KMS-11 (cell line): ENCODE data around the gene RBM18.

ENCODE experiments used
- H2AFZ ChIP-seq: fragments of 200-600 bp; sonication (generic); 2 replicates; pipeline ENCODE4 v1.6.1; 2016; ENCODE audit warnings: antibody characterized with exemption, mixed run types, low read depth
- H3K27ac ChIP-seq: fragments of 200-600 bp; sonication (generic); 2 replicates; pipeline ENCODE4 v1.6.1; 2016; ENCODE audit warnings: mild to moderate bottlenecking, mixed run types
- H3K27me3 ChIP-seq: fragments of 200-600 bp; sonication (generic); 2 replicates; pipeline ENCODE4 v1.6.1; 2017; ENCODE audit warnings: mild to moderate bottlenecking, low read depth, mixed run types, moderate library complexity; ENCODE audit not compliant: insufficient read depth
- H3K36me3 ChIP-seq: fragments of 200-600 bp; sonication (generic); 2 replicates; pipeline ENCODE4 v1.6.1; 2017; ENCODE audit warnings: mild to moderate bottlenecking, mixed run types; ENCODE audit not compliant: insufficient read depth
- H3K4me1 ChIP-seq: fragments of 200-600 bp; sonication (generic); 2 replicates; pipeline ENCODE4 v1.6.1; 2016; ENCODE audit warnings: mild to moderate bottlenecking, low read depth, mixed run types; ENCODE audit not compliant: poor library complexity, severe bottlenecking
- H3K4me2 ChIP-seq: fragments of 200-600 bp; sonication (generic); 2 replicates; pipeline ENCODE4 v1.7.0; 2016; ENCODE audit warnings: mild to moderate bottlenecking, mixed run types
- H3K4me3 ChIP-seq: fragments of 200-600 bp; sonication (generic); IDR thresholded peaks from 2 replicates; pipeline ENCODE4 v1.6.1; 2017; ENCODE audit warnings: low read depth, low read length, mixed read lengths; ENCODE audit not compliant: insufficient read depth
- H3K79me2 ChIP-seq: fragments of 200-600 bp; sonication (generic); 2 replicates; pipeline ENCODE4 v1.6.1; 2016; ENCODE audit warnings: low read depth, mixed run types; ENCODE audit not compliant: insufficient read depth
- H3K9ac ChIP-seq: fragments of 200-600 bp; sonication (generic); 2 replicates; pipeline ENCODE4 v1.6.1; 2016; ENCODE audit warnings: mild to moderate bottlenecking, mixed run types
- H4K20me1 ChIP-seq: fragments of 200-600 bp; sonication (generic); 2 replicates; pipeline ENCODE4 v1.6.1; 2016; ENCODE audit warnings: mild to moderate bottlenecking, mixed run types; ENCODE audit not compliant: insufficient read depth
- CTCF ChIP-seq: fragments of 200-600 bp; sonication (generic); conservative IDR thresholded peaks from 2 replicates; pipeline ENCODE4 v1.6.1; 2017; ENCODE audit warnings: low read depth, mild to moderate bottlenecking, antibody characterized with exemption, low read length, moderate library complexity, mixed read lengths

RBM18 gene

GRCh38 chr9:122202111-122202510 is 62.5 kb downstream of the RBM18 start:
- H3K4me3 ChIP-seq = no peak overlapping the region
- no peaks in the 10 kb centered on the region for H3K79me2 ChIP-seq
- H3K4me1 ChIP-seq = no peaks in the 10 kb centered on the region
- H3K9ac ChIP-seq = no peak overlapping the region
- TF ChIP-seq CTCF = no peak
- H3K4me2 ChIP-seq = no peak overlapping the region
- no peak overlapping the region for H2AFZ ChIP-seq
- no peaks in the 10 kb centered on the region for H3K36me3 ChIP-seq
- no peaks in the 10 kb centered on the region for H3K27me3 ChIP-seq
- H4K20me1 ChIP-seq = no peaks in the 10 kb centered on the region
- H3K27ac ChIP-seq = no peak overlapping the region

GRCh38 chr9:122201641-122202040 is 63.0 kb downstream of the RBM18 start:
- no peak overlapping the region for H3K27ac ChIP-seq
- H3K4me3 ChIP-seq = no peak overlapping the region
- no peak overlapping the region for H2AFZ ChIP-seq
- H4K20me1 ChIP-seq = no peaks in the 10 kb centered on the region
- TF ChIP-seq CTCF = no peak
- H3K79me2 ChIP-seq = no peaks in the 10 kb centered on the region
- no peak overlapping the region for H3K4me2 ChIP-seq
- H3K27me3 ChIP-seq = no peaks in the 10 kb centered on the region
- no peaks in the 10 kb centered on the region for H3K4me1 ChIP-seq
- H3K9ac ChIP-seq = no peak overlapping the region
- no peaks in the 10 kb centered on the region for H3K36me3 ChIP-seq

GRCh38 chr9:122200960-122201595 is 63.6 kb downstream of the RBM18 start:
- Histone ChIP-seq H3K79me2 (no peaks in the 10 kb centered on the region), H4K20me1 (no peaks in the 10 kb centered on the region), H2AFZ (no peak overlapping the region), H3K36me3 (no peaks in the 10 kb centered on the region), H3K4me1 (no peaks in the 10 kb centered on the region), H3K4me3 (no peak overlapping the region), H3K4me2 (no peak overlapping the region), H3K27me3 (no peaks in the 10 kb centered on the region), H3K9ac (no peak overlapping the region), H3K27ac (no peak overlapping the region)
- TF ChIP-seq CTCF = no peak

GRCh38 chr9:122197882-122198281 is 66.8 kb downstream of the RBM18 start:
- TF ChIP-seq CTCF = no peak
- no peaks in the 10 kb centered on the region for H3K27me3 ChIP-seq
- no peak overlapping the region for H3K27ac ChIP-seq
- no peak overlapping the region for H3K9ac ChIP-seq
- H3K4me3 ChIP-seq = no peak overlapping the region
- no peaks in the 10 kb centered on the region for H3K79me2 ChIP-seq
- no peaks in the 10 kb centered on the region for H3K4me1 ChIP-seq
- H3K36me3 ChIP-seq = no peaks in the 10 kb centered on the region
- no peak overlapping the region for H3K4me2 ChIP-seq
- H2AFZ ChIP-seq = no peak overlapping the region
- H4K20me1 ChIP-seq = no peaks in the 10 kb centered on the region
